ENCODE data around the gene SEPSECS. TPM values are rescaled to one million over a fixed set of nuclear protein-coding genes. Genes with fewer than 3 reads are reported as not detected.

SEPSECS gene
- total and polyA plus RNA-seq, 2 of the 13 experiments (the other 11 are each of a cell fraction or from before 2014, with no cell fraction given): 9.4 to 14.3 TPM

GRCh38 chr4:25117274-25117673, 43.0 kb downstream of the SEPSECS start:
- H3K4me1 ChIP-seq (ENCODE audit: insufficient read depth, low read length): no peaks in the 10 kb centered on the region
- H2AFZ ChIP-seq (ENCODE audit: low read length): no peak overlapping the region
- H3K27me3 ChIP-seq (ENCODE audit: control insufficient read depth in 1 of 2, insufficient read depth in 2 of 2, low read length in 2 of 2): no peaks in the 10 kb centered on the region
- no TSS peak for BruUV-seq (replicated peaks)
- no peaks in the 10 kb centered on the region for H3K79me2 ChIP-seq (ENCODE audit: insufficient read depth, low read length)
- in situ Hi-C loops (cut with HindIII; ENCODE audit: extremely low pct_ligation_motif_present, low pct_unique_long_range_greater_than_20kb) (no loop called here), intact Hi-C loops (cut with micrococcal nuclease; ENCODE audit: unreplicated experiment) (no loop called here)
- DNase-seq (ENCODE audit: low spot score) (no peak), ATAC-seq (peak; percentile 38; the same call in 1 of the 3 replicates), FAIRE-seq (no peak)
- H3K4me3 ChIP-seq (replicated peaks in 1 of 3; ENCODE audit: insufficient read depth in 1 of 3, low read depth in 2 of 3, low read length in 3 of 3): no peak overlapping the region
- H4K20me1 ChIP-seq (ENCODE audit: insufficient read depth, low read length): no peaks in the 10 kb centered on the region
- H3K4me2 ChIP-seq (ENCODE audit: low read depth, low read length): no peak overlapping the region
- CTCF ChIA-PET (ENCODE audit: low intra/inter-chr PET ratio, low total read pairs): no interaction called here
- no peak overlapping the region for H3K9ac ChIP-seq (ENCODE audit: insufficient read depth, low read depth, low read length)
- no peaks in the 10 kb centered on the region; a peak in 1 of 5 replicates for H3K36me3 ChIP-seq (replicated peaks in 1 of 2; ENCODE audit: control insufficient read depth in 1 of 2, insufficient read depth in 2 of 2, low read length in 2 of 2)
- TF ChIP-seq MAF1 (CRISPR knock-in tag; IDR thresholded peaks at IDR 0.05; ENCODE audit: borderline replicate concordance): no peak
- no peak for TF ChIP-seq SIN3A (IDR thresholded peaks at IDR 0.05; ENCODE audit: borderline replicate concordance, low read depth, low read length)
- no peak for TF ChIP-seq ZNF619 (CRISPR knock-in tag; IDR thresholded peaks at IDR 0.05)
- TF ChIP-seq DMAP1 (CRISPR knock-in tag; IDR thresholded peaks at IDR 0.05): no peak
- no peak for TF ChIP-seq RFXANK (CRISPR knock-in tag; IDR thresholded peaks at IDR 0.05)
- no peak for TF ChIP-seq FOXK1 (CRISPR knock-in tag; IDR thresholded peaks at IDR 0.05; ENCODE audit: borderline replicate concordance, low read depth)
- no peak for TF ChIP-seq KDM4B (CRISPR knock-in tag; IDR thresholded peaks at IDR 0.05)
- no peak for TF ChIP-seq SNRNP70 (IDR thresholded peaks at IDR 0.05; ENCODE audit: low read depth, low read length)
- TF ChIP-seq ZNF747 (CRISPR knock-in tag; IDR thresholded peaks at IDR 0.05; ENCODE audit: borderline replicate concordance): no peak
- no peak for TF ChIP-seq PCBP2 (optimal IDR thresholded peaks at IDR 0.05; ENCODE audit: low read depth, low read length, poor library complexity, severe bottlenecking)
- no peak for TF ChIP-seq PHF20 (CRISPR knock-in tag; IDR thresholded peaks at IDR 0.05)
- TF ChIP-seq RERE (CRISPR knock-in tag; IDR thresholded peaks at IDR 0.05; ENCODE audit: low read depth): no peak
- no peak for TF ChIP-seq FLYWCH1 (CRISPR knock-in tag; IDR thresholded peaks at IDR 0.05)
- no peak overlapping the region for H3K27ac ChIP-seq (ENCODE audit: extremely low read length, insufficient read depth, low read length)
- H3K9me3 ChIP-seq (ENCODE audit: low read length): no peaks in the 10 kb centered on the region
- WGBS (ENCODE audit: low lambda C conversion rate): 96% methylated on average over 3 of the region's 4 CpGs
- POLR2A ChIA-PET: no interaction called here
